HepG2 (cell line): ENCODE results near the gene ZBTB8OS. TPM values are rescaled to one million over a fixed set of nuclear protein-coding genes. Genes with fewer than 3 reads are reported as not detected.
A peak's percentile ranks its signal among the peaks of the same experiment; 100 is the strongest.

ENCODE experiments used
- ATAC-seq: fragments of 200-7000 bp; cut with Tn5 transposase; 3 replicates; pipeline ENCODE4 v1.9.1; 2020; ENCODE audit warnings: mild to moderate bottlenecking, moderate library complexity
- BruUV-seq: library from RNA; stranded (reverse); fragments of 400-500 nt; replicated peaks from 2 replicates; lab custom pipeline; 2021; lab: Mats Ljungman, UMichigan
- CTCF ChIA-PET: fragments of 300-600 bp; formaldehyde crosslinking; extraction: SDS; loops from one replicate; lab custom pipeline; 2021; ENCODE audit warnings: low total read pairs, inconsistent platforms, low intra/inter-chr PET ratio; lab: Yijun Ruan, JAX
- POLR2A ChIA-PET: fragments of 350-600 bp; sonication (Branson Sonifier 250); formaldehyde crosslinking; loops from one replicate; lab custom pipeline; 2020; ENCODE audit warnings: antibody characterized with exemption, inconsistent platforms; lab: Yijun Ruan, JAX
- DNase-seq: peaks from one replicate; pipeline ENCODE4 v3.0.0-alpha.2; 2015; ENCODE audit warnings: low spot score
- FAIRE-seq: peaks from 3 replicates; lab custom pipeline; 2011; peaks lifted over from hg19 to GRCh38; lab: Jason Lieb, UNC
- H2AFZ ChIP-seq: one replicate; pipeline ENCODE4 v1.6.1; 2011; ENCODE audit warnings: low read length, inconsistent platforms
- H3K27ac ChIP-seq: fragments of 300-600 bp; 3 replicates; pipeline ENCODE4 v1.8.0; 2011; ENCODE audit warnings: mixed run types, mild to moderate bottlenecking, mixed read lengths, low read length, inconsistent platforms; ENCODE audit not compliant: insufficient read depth; ENCODE audit errors: extremely low read length
- H3K27me3 ChIP-seq, 2 experiments: fragments of 200-600 bp in 1 of 2; 2 replicates in 1 of 2; 3 replicates in 1 of 2; pipeline versions ENCODE4 v1.6.0 to v1.8.0; 2011; ENCODE audit warnings: low read length in 2 of 2, mild to moderate bottlenecking in 2 of 2, moderate library complexity in 2 of 2, inconsistent platforms in 1 of 2; ENCODE audit not compliant: insufficient read depth in 2 of 2, control insufficient read depth in 1 of 2
- H3K36me3 ChIP-seq, 2 experiments: fragments of 200-600 bp in 1 of 2; replicated peaks in 1 of 2; 2 replicates in 1 of 2; 3 replicates in 1 of 2; pipeline versions ENCODE4 v1.5.1 to v1.8.0; 2011; ENCODE audit warnings: low read length in 2 of 2, inconsistent platforms in 1 of 2; ENCODE audit not compliant: insufficient read depth in 2 of 2, control insufficient read depth in 1 of 2
- H3K4me1 ChIP-seq: 2 replicates; pipeline ENCODE4 v1.5.1; 2012; ENCODE audit warnings: low read length, inconsistent platforms; ENCODE audit not compliant: insufficient read depth
- H3K4me2 ChIP-seq: 2 replicates; pipeline ENCODE4 v1.6.0; 2011; ENCODE audit warnings: low read depth, low read length, inconsistent platforms
- H3K4me3 ChIP-seq, 3 experiments: fragments of 200-600 bp in 1 of 3; sonication (generic), shearing (Covaris generic) in 1 of 3; replicated peaks in 1 of 3; 2 replicates each; pipeline ENCODE4 v1.5.1; 2011 to 2016; ENCODE audit warnings: low read length in 3 of 3, inconsistent platforms in 2 of 3, low read depth in 2 of 3, mild to moderate bottlenecking in 2 of 3, control low read depth in 1 of 3, mixed read lengths in 1 of 3; ENCODE audit not compliant: insufficient read depth in 1 of 3
- H3K79me2 ChIP-seq: one replicate; pipeline ENCODE4 v1.6.1; 2011; ENCODE audit warnings: low read length, inconsistent platforms; ENCODE audit not compliant: insufficient read depth
- H3K9ac ChIP-seq: 2 replicates; pipeline ENCODE4 v1.6.0; 2011; ENCODE audit warnings: mild to moderate bottlenecking, low read depth, low read length, inconsistent platforms; ENCODE audit not compliant: insufficient read depth
- H3K9me3 ChIP-seq: 2 replicates; pipeline ENCODE4 v1.5.1; 2012; ENCODE audit warnings: mild to moderate bottlenecking, low read length
- H4K20me1 ChIP-seq: 2 replicates; pipeline ENCODE4 v1.6.0; 2011; ENCODE audit warnings: inconsistent platforms, mild to moderate bottlenecking, low read length, moderate library complexity; ENCODE audit not compliant: insufficient read depth
- ADNP ChIP-seq: sonication (generic); formaldehyde crosslinking; IDR thresholded peaks from 2 replicates; pipeline ENCODE4 v1.4.0; 2020; ENCODE audit warnings: missing genetic modification reagents
- ATAD3A ChIP-seq: sonication (generic); formaldehyde crosslinking; IDR thresholded peaks from 2 replicates; pipeline ENCODE4 v1.4.0; 2020; ENCODE audit warnings: missing genetic modification reagents
- CREBL2 ChIP-seq: sonication (generic); formaldehyde crosslinking; IDR thresholded peaks from 2 replicates; pipeline ENCODE4 v1.8.1; 2023; ENCODE audit warnings: missing genetic modification reagents, mild to moderate bottlenecking, borderline replicate concordance
- E2F5 ChIP-seq: sonication (generic); formaldehyde crosslinking; conservative IDR thresholded peaks from 2 replicates; pipeline ENCODE4 v1.4.0; 2020; ENCODE audit warnings: missing genetic modification reagents
- HMGXB4 ChIP-seq, 2 experiments: sonication (generic) in 1 of 2; formaldehyde crosslinking in 1 of 2; IDR thresholded peaks; 2 replicates each; pipeline versions ENCODE4 v1.4.0 to v1.6.1; 2018 to 2020; ENCODE audit warnings: missing genetic modification reagents in 2 of 2, borderline replicate concordance in 1 of 2, low read depth in 1 of 2, mild to moderate bottlenecking in 1 of 2, missing biosample characterization in 1 of 2
- HNRNPH1 ChIP-seq: fragments of 200-400 bp; formaldehyde crosslinking; optimal IDR thresholded peaks from 2 replicates; pipeline ENCODE3; 2017; ENCODE audit warnings: mild to moderate bottlenecking, low read depth, low read length
- MAFG ChIP-seq: sonication (generic); formaldehyde crosslinking; IDR thresholded peaks from 2 replicates; pipeline ENCODE4 v1.5.1; 2020; ENCODE audit warnings: mild to moderate bottlenecking, missing genetic modification reagents
- NFIC ChIP-seq: IDR thresholded peaks from 2 replicates; pipeline ENCODE4 v1.6.1; 2012; ENCODE audit warnings: mild to moderate bottlenecking, low read length, inconsistent platforms
- ONECUT2 ChIP-seq: sonication (generic); formaldehyde crosslinking; IDR thresholded peaks from 2 replicates; pipeline ENCODE4 v1.4.0; 2020; ENCODE audit warnings: missing genetic modification reagents
- POLR2A ChIP-seq, 2 experiments: IDR thresholded peaks; 2 replicates each; pipeline ENCODE4 v1.6.1; 2011; ENCODE audit warnings: low read depth in 2 of 2, low read length in 2 of 2, mild to moderate bottlenecking in 1 of 2, moderate library complexity in 1 of 2; ENCODE audit not compliant: insufficient read depth in 1 of 2
- PRPF4 ChIP-seq: fragments of 200-400 bp; formaldehyde crosslinking; IDR thresholded peaks from 2 replicates; pipeline ENCODE4 v1.6.1; 2016; ENCODE audit warnings: low read length, low read depth; ENCODE audit not compliant: poor library complexity, severe bottlenecking
- SCMH1 ChIP-seq: sonication (generic); formaldehyde crosslinking; IDR thresholded peaks from 2 replicates; pipeline ENCODE4 v1.9.0; 2021; ENCODE audit warnings: missing genetic modification reagents, mild to moderate bottlenecking, borderline replicate concordance
- TMF1 ChIP-seq: sonication (generic); formaldehyde crosslinking; IDR thresholded peaks from 2 replicates; pipeline ENCODE4 v1.8.1; 2022; ENCODE audit warnings: low read depth, missing genetic modification reagents
- ZBTB21 ChIP-seq: sonication (generic); formaldehyde crosslinking; IDR thresholded peaks from 2 replicates; pipeline ENCODE4 v1.4.0; 2020; ENCODE audit warnings: missing genetic modification reagents
- ZNF12 ChIP-seq: sonication (generic); formaldehyde crosslinking; IDR thresholded peaks from 2 replicates; pipeline ENCODE4 v1.5.0; 2020; ENCODE audit warnings: missing genetic modification reagents
- ZNF383 ChIP-seq: sonication (generic); formaldehyde crosslinking; IDR thresholded peaks from 2 replicates; pipeline ENCODE4 v1.4.0; 2020; ENCODE audit warnings: missing genetic modification reagents, mild to moderate bottlenecking, borderline replicate concordance
- ZNF496 ChIP-seq: sonication (generic); formaldehyde crosslinking; IDR thresholded peaks from 2 replicates; pipeline ENCODE4 v1.8.1; 2023; ENCODE audit warnings: mild to moderate bottlenecking, moderate library complexity, missing genetic modification reagents; ENCODE audit not compliant: insufficient replicate concordance
- ZNF768 ChIP-seq: sonication (generic); formaldehyde crosslinking; IDR thresholded peaks from 2 replicates; pipeline ENCODE4 v1.4.0; 2020; ENCODE audit warnings: missing genetic modification reagents
- ZNF879 ChIP-seq: sonication (generic); formaldehyde crosslinking; IDR thresholded peaks from 2 replicates; pipeline ENCODE4 v1.8.1; 2023; ENCODE audit warnings: missing genetic modification reagents
- WGBS: methylation state at CpG from one replicate; pipeline ENCODE4 v1.1.6; 2017; ENCODE audit warnings: low lambda C conversion rate; 5-methylcytosine and 5-hydroxymethylcytosine counted together
- in situ Hi-C: cut with HindIII; loops from 2 replicates; pipeline ENCODE4 v1.10.0; 2017; ENCODE audit warnings: low pct_unique_long_range_greater_than_20kb; ENCODE audit not compliant: extremely low pct_ligation_motif_present
- intact Hi-C: fragments of 100-400 bp; cut with micrococcal nuclease; formaldehyde crosslinking; loops from one replicate; pipeline ENCODE4 v1.10.0; 2022; ENCODE audit not compliant: unreplicated experiment
- polyA plus RNA-seq, 8 experiments: library from polyadenylated mRNA; depleted of rRNA in 3 of 8; stranded (reverse) in 7 of 8; unstranded in 1 of 8; fragments of >200 nt; fragmentation: Illumina TruSeq in 4 of 8; extraction: Trizol in 4 of 8; gene quantifications; 2 replicates each; pipeline versions ENCODE4 v1.2.1 to v1.2.3, GENCODE V29; 2011 to 2016; ENCODE audit warnings: low read depth in 4 of 8, missing spikeins in 1 of 8, mixed read lengths in 1 of 8; ENCODE audit not compliant: insufficient read depth in 1 of 8
- total RNA-seq, 5 experiments: library from RNA; depleted of rRNA; stranded (reverse); fragments of >200 nt; fragmentation: Illumina TruSeq; extraction: Trizol; gene quantifications; 2 replicates each; pipeline ENCODE4 v1.2.3, GENCODE V29; 2016; ENCODE audit warnings: low read depth in 1 of 5

Gene ZBTB8OS
- total and polyA plus RNA-seq, 2 of the 13 experiments (the other 11 are each of a cell fraction or from before 2014, with no cell fraction given): 57.7 to 84.8 TPM

- no peaks in the 10 kb centered on the region for H3K9me3 ChIP-seq
- ChIA-PET POLR2A (interaction anchor here (1.0 kb wide), 1 partner anchor 8 kb away, joined by 3 read pairs; the partner anchor contains the start of gene RBBP4), CTCF (no interaction called here)
- no peak overlapping the region for H3K27ac ChIP-seq
- in situ Hi-C loops: no loop called here
- WGBS: 96% methylated on average over 1 of the region's 1 CpG
- H4K20me1 ChIP-seq: peaks cover 11% of the 10 kb centered on the region; the same call in 1 of the 2 replicates
- ATAC-seq: no peak
- no peak overlapping the region for H3K4me3 ChIP-seq
- no peak for DNase-seq
- H3K27me3 ChIP-seq: no peaks in the 10 kb centered on the region
- no peak for FAIRE-seq
- peaks cover 17% of the 10 kb centered on the region for H3K4me1 ChIP-seq
- TF ChIP-seq PRPF4 (no peak), ZBTB21 (no peak), CREBL2 (CRISPR knock-in tag) (no peak), ADNP (no peak), HMGXB4 (CRISPR knock-in tag; IDR thresholded peaks at IDR 0.05; ENCODE audit: borderline replicate concordance in 1 of 2, low read depth in 1 of 2) (no peak), NFIC (no peak), ZNF383 (CRISPR knock-in tag) (no peak), ZNF879 (CRISPR knock-in tag) (no peak), MAFG (CRISPR knock-in tag) (no peak), ATAD3A (no peak), ZNF768 (CRISPR knock-in tag) (no peak), TMF1 (CRISPR knock-in tag) (no peak), E2F5 (CRISPR knock-in tag) (no peak), ZNF12 (CRISPR knock-in tag) (no peak), POLR2A (IDR thresholded peaks at IDR 0.05; ENCODE audit: insufficient read depth in 1 of 2, low read depth in 2 of 2, low read length in 2 of 2) (no peak), ZNF496 (CRISPR knock-in tag) (no peak), ONECUT2 (CRISPR knock-in tag) (no peak), HNRNPH1 (no peak), SCMH1 (CRISPR knock-in tag) (no peak)
- H3K36me3 ChIP-seq: peaks cover 16 to 62% of the 10 kb centered on the region in 2 experiments
- intact Hi-C loops: no loop called here
- H3K79me2 ChIP-seq: peaks cover 23% of the 10 kb centered on the region
- TSS peak; percentile 9 for BruUV-seq
- no peak overlapping the region for H3K9ac ChIP-seq
- H3K4me2 ChIP-seq: no peak overlapping the region
- H2AFZ ChIP-seq: no peak overlapping the region
These were observed 9.2 kb upstream of the ZBTB8OS start for GRCh38 chr1:32659581-32659980.
